Middle frontal gyrus (tissue), 1 donor: ENCODE data around the gene RLIM.

Experiments
- DNase-seq: peaks from one replicate; pipeline ENCODE4 v3.0.0-alpha.2; 2015; ENCODE audit warnings: low spot score; ENCODE audit errors: extremely low spot score

The RLIM gene

GRCh38 chrX:74536152-74536831 lies 78.1 kb downstream of the RLIM start:
- DNase-seq: no peak

- no peak for DNase-seq
Observed at GRCh38 chrX:74535408-74536151, 78.8 kb downstream of the RLIM start.
